Stimulated activated CD8-positive, alpha-beta memory T cell treated with anti-CD3 and anti-CD28 coated beads, Interleukin-12 subunit alpha, Interleukin-12 subunit beta, amount 100 ng/mL, for 4 hours (primary cell): ENCODE measurements around the gene ETV4.
"Not testable (repeated sequence)": the region's sequence is repeated elsewhere in the genome, so short reads cannot be mapped to it uniquely, and the experiment has no call there.

Experiments used
- DNase-seq: peaks from one replicate; pipeline ENCODE4 v3.0.0-alpha.2; 2020; ENCODE audit warnings: low read depth

The ETV4 gene

DNA sequence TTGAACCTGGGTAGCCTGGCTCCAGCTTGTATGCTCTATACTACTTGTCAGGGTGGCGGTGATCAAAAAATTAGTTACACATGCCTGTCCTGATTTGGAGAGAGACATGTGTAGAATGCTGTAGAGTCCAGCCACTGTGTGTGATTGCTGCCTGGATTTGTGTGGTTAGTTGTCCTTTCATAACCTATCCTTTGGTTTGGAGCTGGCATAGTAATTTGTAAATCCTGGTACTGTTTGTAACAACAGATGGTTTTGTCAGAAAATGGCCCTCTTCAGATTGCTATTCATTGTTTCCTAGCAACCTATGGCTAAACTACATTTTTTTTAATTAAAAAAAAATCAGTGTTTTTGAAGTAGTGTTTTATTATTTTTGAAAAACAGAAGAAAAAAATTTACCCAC is 30.5 kb downstream of the ETV4 start:
- no peak for DNase-seq

DNA sequence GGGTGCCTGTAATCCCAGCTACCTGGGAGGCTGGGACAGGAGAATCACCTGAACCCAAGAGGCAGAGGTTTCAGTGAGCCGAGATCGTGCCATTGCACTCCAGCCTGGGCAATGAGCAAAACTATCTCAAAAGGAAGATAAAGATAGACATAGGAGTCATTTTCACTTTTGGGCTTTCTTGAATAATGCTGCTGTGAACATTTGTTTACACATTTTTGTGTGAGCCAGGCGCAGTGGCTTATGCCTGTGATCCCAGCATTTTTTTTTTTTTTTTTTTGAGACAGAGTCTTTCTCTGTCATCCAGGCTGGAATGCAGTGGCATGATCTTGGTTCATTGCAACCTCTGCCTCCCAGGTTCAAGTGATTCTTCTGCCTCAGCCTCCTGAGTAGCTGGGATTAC is 34.9 kb downstream of the ETV4 start:
- not testable (repeated sequence) for DNase-seq

DNA sequence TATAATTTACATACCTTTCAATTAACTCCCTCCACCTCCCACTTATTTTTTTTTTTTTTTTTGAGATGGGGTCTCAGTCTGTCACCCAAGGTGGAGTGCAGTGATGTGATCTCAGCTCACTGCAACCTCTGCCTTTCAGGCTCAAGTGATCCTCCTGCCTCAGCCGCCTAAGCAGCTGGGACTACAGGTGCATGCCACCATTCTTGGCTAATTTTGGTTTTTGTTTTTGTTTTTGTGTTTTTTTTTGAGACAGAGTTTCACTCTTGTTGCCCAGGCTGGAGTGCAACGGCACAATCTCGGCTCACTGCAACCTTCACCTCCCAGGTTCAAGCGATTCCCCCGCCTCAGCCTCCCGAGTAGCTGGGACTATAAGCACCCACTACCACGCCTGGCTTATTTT is 36.7 kb downstream of the ETV4 start:
- not testable (repeated sequence) for DNase-seq

DNA sequence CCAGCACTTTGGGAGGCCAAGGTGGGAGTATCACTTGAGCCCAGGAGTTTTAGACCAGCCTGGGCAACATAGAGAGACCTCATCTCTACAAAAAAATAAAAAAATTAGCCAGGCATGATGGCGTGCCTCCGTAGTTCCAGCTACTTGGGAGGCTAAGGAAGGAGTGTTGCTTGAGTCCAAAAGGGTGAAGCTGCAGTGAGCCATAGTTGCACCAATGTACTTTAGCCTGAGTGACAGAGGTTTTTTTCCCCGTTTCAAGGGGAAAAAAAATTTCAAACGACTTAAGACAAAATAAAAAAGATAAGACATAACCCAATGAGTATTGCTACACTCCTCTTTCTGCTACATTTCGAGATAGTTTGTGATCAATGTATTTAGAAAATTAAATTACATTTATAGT is 55.5 kb downstream of the ETV4 start:
- DNase-seq, result no peak

DNA sequence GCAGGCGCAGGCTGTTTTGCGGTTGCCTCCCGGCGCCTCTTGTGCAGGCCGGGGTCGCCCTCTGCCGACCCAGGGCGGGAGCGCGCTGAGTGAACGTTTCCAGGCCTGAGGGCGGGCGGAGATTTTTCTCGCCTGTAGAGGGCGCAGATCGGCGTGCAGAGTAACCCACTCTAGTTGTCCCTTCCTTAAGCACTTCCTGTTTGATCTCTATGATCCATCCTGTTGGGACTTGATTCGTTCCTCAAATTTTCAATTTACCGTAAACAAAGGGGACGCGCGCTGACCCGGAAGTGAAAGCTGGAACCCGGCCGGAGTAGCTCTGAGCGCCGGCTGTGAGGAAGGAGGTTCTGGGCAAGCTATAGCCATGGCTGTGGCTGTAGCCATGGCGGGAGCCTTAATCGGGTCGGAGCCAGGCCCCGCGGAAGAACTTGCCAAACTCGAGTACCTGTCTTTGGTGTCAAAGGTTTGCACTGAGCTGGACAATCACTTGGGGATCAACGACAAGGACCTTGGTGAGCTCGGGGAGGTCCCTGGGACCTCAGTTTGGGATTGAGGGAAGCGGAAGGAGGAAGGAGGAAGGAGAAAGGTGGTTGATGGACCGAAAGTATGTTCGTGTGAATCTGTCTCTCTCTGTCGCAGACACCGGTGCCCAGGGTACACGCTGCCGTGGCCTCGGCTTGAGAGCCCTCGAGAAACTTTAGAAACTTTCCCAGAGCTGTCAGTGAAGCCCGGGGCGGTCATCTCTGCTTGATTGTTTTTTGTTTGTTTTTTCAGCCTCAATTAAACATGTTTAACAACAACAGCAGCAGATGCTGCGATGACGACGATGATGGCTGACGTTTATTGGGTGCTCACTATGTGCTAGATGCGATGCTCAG is 62.2 kb downstream of the ETV4 start, which contains the start of gene DHX8:
DHX8 (plus strand) TSS at position 302 of the 878 bp plus-strand sequence; CDS start at position 365, 63 bp downstream.
- DNase-seq, result peak; percentile 97

DNA sequence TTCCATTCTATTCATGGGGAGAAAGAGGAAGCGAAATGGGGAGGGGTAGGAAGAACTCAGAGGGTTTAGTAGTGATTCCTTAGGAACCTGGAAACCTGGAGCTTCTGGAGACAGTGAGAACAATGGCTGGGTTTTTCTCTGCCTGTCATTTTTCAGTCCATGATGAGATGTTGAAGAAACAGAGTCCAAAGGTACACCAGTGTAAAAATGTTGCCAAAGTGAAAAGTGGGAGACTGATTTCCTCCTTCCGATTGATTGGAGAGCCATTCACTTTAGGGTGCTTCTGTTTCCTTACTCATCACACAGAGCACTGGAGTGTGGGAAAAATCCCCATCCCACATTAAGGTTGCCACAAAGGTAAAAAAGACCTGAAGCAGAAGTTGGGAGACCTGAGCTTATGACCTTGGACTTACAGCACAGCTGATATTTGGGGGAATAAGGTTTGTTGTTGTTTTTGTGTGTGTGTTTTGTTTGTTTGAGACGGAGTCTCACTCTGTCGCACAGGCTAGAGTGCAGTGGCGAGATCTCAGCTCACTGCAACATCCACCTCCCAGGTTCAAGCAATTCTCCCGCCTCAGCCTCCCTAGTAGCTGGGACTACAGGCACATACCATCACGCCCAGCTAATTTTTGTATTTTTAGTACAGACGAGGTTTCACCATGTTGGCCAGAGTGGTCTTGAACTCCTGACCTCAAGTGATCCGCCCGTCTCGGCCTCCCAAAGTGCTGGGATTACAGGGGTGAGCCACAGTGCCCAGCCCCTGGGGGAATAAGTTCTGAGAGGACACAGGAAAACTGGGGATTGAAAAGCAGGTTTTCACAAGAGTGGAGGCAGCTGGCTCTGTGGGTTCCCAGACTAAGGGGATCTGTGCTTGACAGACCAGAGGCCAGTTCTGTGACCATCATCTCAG is 63.8 kb downstream of the ETV4 start:
- DNase-seq, result no peak

DNA sequence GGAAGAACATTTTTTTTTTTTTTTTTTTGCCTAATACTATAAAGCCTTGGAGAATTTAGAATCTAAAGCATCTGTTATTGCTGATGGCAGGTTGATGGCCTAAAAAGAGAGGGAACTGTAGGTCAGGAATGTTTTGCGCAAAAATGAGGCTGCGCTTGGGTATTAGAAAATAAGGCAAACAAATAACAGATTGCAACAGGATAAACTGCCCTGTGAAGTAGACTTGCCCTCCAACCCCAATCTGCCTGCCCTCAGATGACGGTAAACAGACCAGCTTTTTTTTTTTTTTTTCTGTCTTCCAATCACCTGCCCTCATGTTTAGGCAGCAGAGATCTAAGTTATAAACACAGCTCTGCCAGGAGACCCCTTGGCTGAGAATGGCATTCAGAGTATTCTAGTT is 66.2 kb downstream of the ETV4 start:
- DNase-seq, result no peak
